ENCODE measurements around the gene NBEAL2.

Gene NBEAL2

GRCh38 chr3:47000922-47001730 is 21.7 kb downstream of the NBEAL2 start:
- no peak for DNase-seq (ENCODE audit: low spot score)

GRCh38 chr3:47001731-47002170 is 22.3 kb downstream of the NBEAL2 start:
- no peak for DNase-seq (ENCODE audit: low spot score)

GRCh38 chr3:47002171-47003055 is 22.9 kb downstream of the NBEAL2 start:
- DNase-seq (ENCODE audit: low spot score): no peak

GRCh38 chr3:47003056-47003410 is 23.6 kb downstream of the NBEAL2 start:
- DNase-seq (ENCODE audit: low spot score): no peak

- no peak for DNase-seq (ENCODE audit: low spot score)
These were observed 24.2 kb downstream of the NBEAL2 start for GRCh38 chr3:47003461-47004368.

- no peak for DNase-seq (ENCODE audit: low spot score)
These were observed 25.1 kb downstream of the NBEAL2 start for GRCh38 chr3:47004369-47005211.

GRCh38 chr3:47005212-47006144 is 26.0 kb downstream of the NBEAL2 start:
- DNase-seq (ENCODE audit: low spot score): no peak

- no peak for DNase-seq (ENCODE audit: low spot score)
These were observed 26.7 kb downstream of the NBEAL2 start for GRCh38 chr3:47006145-47006651.

- no peak for DNase-seq (ENCODE audit: low spot score)
These were observed 27.5 kb downstream of the NBEAL2 start for GRCh38 chr3:47007001-47007400.

- no peak for DNase-seq (ENCODE audit: low spot score)
These were observed 28.2 kb downstream of the NBEAL2 start for GRCh38 chr3:47007482-47008233.

GRCh38 chr3:47008234-47008796 is 28.8 kb downstream of the NBEAL2 start:
- DNase-seq (ENCODE audit: low spot score): no peak

GRCh38 chr3:47008851-47009224 is 29.4 kb downstream of the NBEAL2 start:
- no peak for DNase-seq (ENCODE audit: low spot score)

- peak; percentile 85 for DNase-seq (ENCODE audit: low spot score)
These were observed 30.0 kb downstream of the NBEAL2 start for GRCh38 chr3:47009225-47010110.

- DNase-seq (ENCODE audit: low spot score): no peak
These were observed 30.7 kb downstream of the NBEAL2 start for GRCh38 chr3:47010111-47010712.

GRCh38 chr3:47010910-47011309 is 31.4 kb downstream of the NBEAL2 start:
- DNase-seq (ENCODE audit: low spot score): no peak

GRCh38 chr3:47011371-47011770 is 31.9 kb downstream of the NBEAL2 start:
- DNase-seq (ENCODE audit: low spot score): no peak
